ENCODE results near the gene CPN2. TPM values are rescaled to one million over a fixed set of nuclear protein-coding genes. Genes with fewer than 3 reads are reported as not detected.

Gene CPN2
- total RNA-seq, 1 experiment from 2014 or later: not detected

DNA sequence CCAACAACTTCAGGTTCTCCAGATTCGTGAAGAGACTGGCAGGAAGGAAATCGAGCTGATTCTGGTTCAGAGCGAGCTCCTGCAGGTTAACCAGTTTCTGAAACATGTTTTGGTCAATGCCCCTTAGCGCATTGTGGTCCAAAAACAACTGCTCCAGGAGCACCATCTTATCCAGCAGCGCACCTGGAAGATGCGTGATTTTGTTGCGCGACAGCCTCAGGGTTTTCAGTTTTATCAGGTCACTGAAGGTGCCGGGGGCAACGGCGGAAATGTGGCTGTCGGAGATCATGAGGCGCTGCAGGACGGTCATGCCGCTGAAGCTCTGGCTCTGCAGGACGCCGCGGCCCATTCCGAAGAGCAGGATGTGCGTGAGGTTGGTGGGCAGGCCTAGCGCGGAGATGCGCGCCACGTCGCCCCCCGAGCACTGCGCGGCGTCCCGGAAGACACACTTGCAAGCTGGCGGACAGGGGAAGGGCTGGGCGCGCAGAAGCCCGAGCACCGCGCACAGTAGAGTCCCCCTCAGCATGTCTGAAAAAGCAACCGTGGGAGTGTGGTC lies 46.7 kb upstream of the CPN2 start:
- Histone ChIP-seq H3K23ac (ENCODE audit: insufficient read length, low read depth, low read length) (no peak overlapping the region), H4K8ac (replicated peaks; ENCODE audit: insufficient read length, low read depth, low read length) (no peak overlapping the region), H4K91ac (ENCODE audit: insufficient read length, low read depth, low read length) (no peak overlapping the region), H3K56ac (ENCODE audit: insufficient read length, low read depth, low read length) (no peak overlapping the region), H3K27ac (ENCODE audit: insufficient read length, low read depth, low read length) (no peak overlapping the region), H3K9ac (ENCODE audit: extremely low read depth, insufficient read length, low read length) (no peak overlapping the region), H2AK5ac (ENCODE audit: insufficient read length, low read length) (no peak overlapping the region), H2BK15ac (ENCODE audit: low read depth, low read length) (no peak overlapping the region), H2BK5ac (ENCODE audit: insufficient read length, low read length) (no peak overlapping the region), H3K4me1 (ENCODE audit: insufficient read depth, low read length) (peaks cover 2% of the 10 kb centered on the region; the same call in 1 of the 2 replicates), H3K9me3 (ENCODE audit: control insufficient read depth, low read depth, low read length) (no peaks in the 10 kb centered on the region), H3K79me1 (ENCODE audit: insufficient read depth, low read depth, low read length, poor library complexity, severe bottlenecking) (no peaks in the 10 kb centered on the region), H3K79me2 (ENCODE audit: insufficient read depth, low read length) (no peaks in the 10 kb centered on the region), H4K20me1 (ENCODE audit: control insufficient read depth, insufficient read depth, insufficient read length) (no peaks in the 10 kb centered on the region), H3K4me2 (ENCODE audit: insufficient read depth, insufficient read length, low read length) (peak overlapping the region; percentile 62), H4K5ac (ENCODE audit: insufficient read length, low read depth, low read length) (no peak overlapping the region), H3K27me3 (ENCODE audit: insufficient read depth, low read length) (peaks cover 16% of the 10 kb centered on the region; the same call in 1 of the 2 replicates), H3K4ac (ENCODE audit: low read depth, low read length) (no peak overlapping the region), H2BK120ac (ENCODE audit: low read depth, low read length, poor library complexity, severe bottlenecking) (no peak overlapping the region), H3K23me2 (ENCODE audit: insufficient read length, low read depth, low read length, poor library complexity, severe bottlenecking) (peaks cover 11% of the 10 kb centered on the region), H3K18ac (ENCODE audit: insufficient read length, low read depth, low read length) (no peak overlapping the region), H2BK20ac (ENCODE audit: low read depth, low read length, poor library complexity, severe bottlenecking) (no peak overlapping the region), H2BK12ac (ENCODE audit: insufficient read length, low read depth, low read length) (no peak overlapping the region), H3K14ac (ENCODE audit: insufficient read depth, low read length) (peak overlapping the region; percentile 25; the same call in 1 of the 2 replicates), H2AFZ (ENCODE audit: low read length) (no peak overlapping the region), H3T11ph (ENCODE audit: low read length) (no peak overlapping the region)
- no peak overlapping the region; a peak in 1 of 5 replicates for H3K4me3 Mint-ChIP-seq
- TF ChIP-seq, protein P1, sequence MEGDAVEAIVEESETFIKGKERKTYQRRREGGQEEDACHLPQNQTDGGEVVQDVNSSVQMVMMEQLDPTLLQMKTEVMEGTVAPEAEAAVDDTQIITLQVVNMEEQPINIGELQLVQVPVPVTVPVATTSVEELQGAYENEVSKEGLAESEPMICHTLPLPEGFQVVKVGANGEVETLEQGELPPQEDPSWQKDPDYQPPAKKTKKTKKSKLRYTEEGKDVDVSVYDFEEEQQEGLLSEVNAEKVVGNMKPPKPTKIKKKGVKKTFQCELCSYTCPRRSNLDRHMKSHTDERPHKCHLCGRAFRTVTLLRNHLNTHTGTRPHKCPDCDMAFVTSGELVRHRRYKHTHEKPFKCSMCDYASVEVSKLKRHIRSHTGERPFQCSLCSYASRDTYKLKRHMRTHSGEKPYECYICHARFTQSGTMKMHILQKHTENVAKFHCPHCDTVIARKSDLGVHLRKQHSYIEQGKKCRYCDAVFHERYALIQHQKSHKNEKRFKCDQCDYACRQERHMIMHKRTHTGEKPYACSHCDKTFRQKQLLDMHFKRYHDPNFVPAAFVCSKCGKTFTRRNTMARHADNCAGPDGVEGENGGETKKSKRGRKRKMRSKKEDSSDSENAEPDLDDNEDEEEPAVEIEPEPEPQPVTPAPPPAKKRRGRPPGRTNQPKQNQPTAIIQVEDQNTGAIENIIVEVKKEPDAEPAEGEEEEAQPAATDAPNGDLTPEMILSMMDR (conservative IDR thresholded peaks at IDR 0.05): no peak
- H3K27ac Mint-ChIP-seq: no peak overlapping the region
- peaks cover 8 to 25% of the 10 kb centered on the region in 2 experiments for H3K4me1 Mint-ChIP-seq
- no peaks in the 10 kb centered on the region; a peak in 1 of 5 replicates for H3K9me3 Mint-ChIP-seq
- DNase-seq: peak; percentile 66
- no CpG with 5 or more reads among the region's 38 CpGs for WGBS (ENCODE audit: extremely low coverage, insufficient read length, low lambda C conversion rate)
- no peaks in the 10 kb centered on the region for H3K36me3 Mint-ChIP-seq (ENCODE audit: insufficient read depth in 1 of 3, low read depth in 3 of 3)
- peaks cover 2% of the 10 kb centered on the region; the same call in 1 of the 2 replicates for H3K27me3 Mint-ChIP-seq (ENCODE audit: low read depth)

Measured in H9 (cell line).